OCI-LY1 (cell line): Measurements from ENCODE around the gene SSRP1.

ENCODE experiments used
- H2AFZ ChIP-seq: fragments of 200-600 bp; sonication (generic), shearing (Covaris generic); 2 replicates; pipeline ENCODE4 v1.6.0; 2014; ENCODE audit warnings: antibody characterized with exemption, mild to moderate bottlenecking, low read length
- H3F3A ChIP-seq: fragments of 200-600 bp; sonication (generic), shearing (Covaris generic); 2 replicates; pipeline ENCODE4 v1.6.0; 2014; ENCODE audit warnings: mild to moderate bottlenecking, antibody characterized with exemption, low read length, moderate library complexity; ENCODE audit not compliant: insufficient read depth
- H3K27ac ChIP-seq: fragments of 200-600 bp; sonication (generic); 2 replicates; pipeline ENCODE4 v1.5.1; 2014; ENCODE audit warnings: low read length, mixed run types, mild to moderate bottlenecking, low read depth; ENCODE audit not compliant: poor library complexity, severe bottlenecking
- H3K27me3 ChIP-seq: fragments of 200-600 bp; sonication (generic); 2 replicates; pipeline ENCODE4 v1.6.0; 2014; ENCODE audit warnings: antibody characterized with exemption, mild to moderate bottlenecking, low read length, moderate library complexity; ENCODE audit not compliant: insufficient read depth
- H3K36me3 ChIP-seq: fragments of 200-600 bp; sonication (generic); 2 replicates; pipeline ENCODE4 v1.6.1; 2014; ENCODE audit warnings: mild to moderate bottlenecking, antibody characterized with exemption, low read length, moderate library complexity, mixed read lengths; ENCODE audit not compliant: insufficient read depth
- H3K4me1 ChIP-seq: fragments of 200-600 bp; sonication (generic); 2 replicates; pipeline ENCODE4 v1.5.1; 2014; ENCODE audit warnings: mild to moderate bottlenecking, low read length, moderate library complexity; ENCODE audit not compliant: insufficient read depth, severe bottlenecking
- H3K4me2 ChIP-seq: fragments of 200-600 bp; sonication (generic), shearing (Covaris generic); 2 replicates; pipeline ENCODE4 v1.6.1; 2014; ENCODE audit warnings: low read length
- H3K4me3 ChIP-seq: fragments of 200-600 bp; sonication (generic); 2 replicates; pipeline ENCODE4 v1.5.1; 2014; ENCODE audit warnings: low read length, low read depth, mild to moderate bottlenecking, mixed read lengths; ENCODE audit not compliant: poor library complexity, severe bottlenecking
- H3K79me2 ChIP-seq: fragments of 200-600 bp; shearing (Covaris generic); 2 replicates; pipeline ENCODE4 v1.6.1; 2016; ENCODE audit warnings: mixed run types, low read length, mixed read lengths; ENCODE audit not compliant: insufficient read depth
- H3K9ac ChIP-seq: fragments of 200-600 bp; sonication (generic), shearing (Covaris generic); 2 replicates; pipeline ENCODE4 v1.6.1; 2014; ENCODE audit warnings: mild to moderate bottlenecking, low read length, mixed read lengths
- H3K9me2 ChIP-seq: fragments of 200-600 bp; sonication (generic), shearing (Covaris generic); 2 replicates; pipeline ENCODE4 v1.6.1; 2014; ENCODE audit warnings: low read depth, mild to moderate bottlenecking, low read length, mixed read lengths
- H3K9me3 ChIP-seq: fragments of 200-600 bp; shearing (Covaris generic); 2 replicates; pipeline ENCODE4 v1.6.1; 2014; ENCODE audit warnings: low read length, mixed read lengths
- H4K20me1 ChIP-seq: fragments of 200-600 bp; sonication (generic), shearing (Covaris generic); 2 replicates; pipeline ENCODE4 v1.6.0; 2016; ENCODE audit warnings: mild to moderate bottlenecking, low read length; ENCODE audit not compliant: insufficient read depth
- EZH2 ChIP-seq: fragments of 200-600 bp; sonication (generic), shearing (Covaris generic); IDR thresholded peaks from 2 replicates; pipeline ENCODE4 v1.8.0; 2017; ENCODE audit warnings: borderline replicate concordance, mixed run types, mild to moderate bottlenecking, antibody characterized with exemption, low read length, moderate library complexity, mixed read lengths
- TF ChIP-seq, protein P1 (sequence below): fragments of 200-600 bp; sonication (generic), shearing (Covaris generic); IDR thresholded peaks from 2 replicates; pipeline ENCODE4 v1.5.1; 2017; ENCODE audit warnings: mild to moderate bottlenecking, antibody characterized with exemption, low read length, moderate library complexity, mixed read lengths

SSRP1 gene

DNA sequence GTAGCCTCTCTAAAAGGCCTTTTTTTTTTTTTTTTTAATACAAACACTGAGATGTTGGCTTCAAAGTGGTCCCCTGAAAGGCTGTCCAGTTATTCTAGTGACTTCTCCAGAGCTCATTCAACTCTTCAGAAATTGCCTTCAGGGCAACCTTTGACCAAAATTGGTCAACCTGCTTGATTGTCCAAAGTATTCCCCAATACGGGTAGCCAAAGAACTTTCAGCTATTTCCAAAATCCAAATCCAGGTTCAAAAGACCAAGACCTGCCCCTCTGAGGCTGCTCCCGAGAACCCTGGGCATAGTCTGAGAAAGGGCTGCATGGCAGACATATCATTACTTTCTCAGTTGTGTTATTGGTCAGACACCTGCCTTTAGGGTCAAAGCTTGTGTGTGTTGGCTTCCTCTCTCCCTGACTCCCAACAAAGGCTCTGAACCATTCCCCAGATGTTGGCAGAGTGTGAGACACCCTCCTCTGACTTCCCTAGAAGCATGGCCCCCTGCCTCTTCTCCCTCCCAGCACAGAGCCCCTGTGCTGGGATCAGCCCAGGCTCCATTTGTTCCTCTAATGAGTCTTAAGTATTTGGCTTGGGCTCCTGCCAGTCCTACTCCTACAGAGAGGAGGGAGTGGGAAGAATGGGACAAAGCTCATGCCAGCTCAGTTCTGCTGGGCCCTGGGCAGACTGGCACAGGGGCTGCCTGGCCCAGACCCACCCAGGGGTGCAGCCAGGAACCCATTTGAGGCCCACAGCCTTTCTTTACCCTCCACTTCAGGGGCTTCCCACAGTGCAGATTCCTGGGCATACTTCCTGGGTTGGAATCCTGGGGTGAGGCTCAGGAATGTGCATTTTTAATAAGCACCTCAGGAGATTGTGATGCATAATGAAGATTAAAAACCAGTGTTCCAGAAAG, 41.2 kb downstream of the SSRP1 start:
- Histone ChIP-seq H3K27ac (no peak overlapping the region), H3F3A (no peaks in the 10 kb centered on the region), H3K4me2 (no peak overlapping the region)

DNA sequence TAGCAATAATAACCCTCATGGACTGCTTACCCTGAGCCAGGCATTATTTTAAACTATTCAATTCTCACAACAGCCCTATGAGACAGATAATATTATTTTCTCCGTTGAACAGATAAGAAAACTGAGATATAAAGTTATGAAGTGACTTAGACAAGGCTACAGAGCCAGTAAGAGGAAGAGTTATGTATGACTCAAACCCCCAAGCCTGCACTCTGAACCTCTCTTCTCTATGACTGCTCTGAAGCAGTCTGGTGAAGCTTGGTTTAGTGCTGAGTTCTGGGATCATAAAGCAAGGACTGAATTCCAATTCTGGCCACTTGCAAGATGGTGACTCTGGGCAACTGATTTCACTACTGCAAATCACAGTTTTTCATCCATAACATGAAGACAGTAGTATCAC, 45.4 kb downstream of the SSRP1 start:
- Histone ChIP-seq H3K27ac (no peak overlapping the region), H3K9ac (no peak overlapping the region), H3K9me3 (no peaks in the 10 kb centered on the region), H3K79me2 (no peaks in the 10 kb centered on the region), H3K36me3 (no peaks in the 10 kb centered on the region), H3K27me3 (peaks cover 3% of the 10 kb centered on the region; the same call in 1 of the 2 replicates), H3K4me3 (no peak overlapping the region), H3K9me2 (no peaks in the 10 kb centered on the region), H3F3A (no peaks in the 10 kb centered on the region), H2AFZ (no peak overlapping the region), H3K4me2 (no peak overlapping the region), H3K4me1 (no peaks in the 10 kb centered on the region), H4K20me1 (no peaks in the 10 kb centered on the region)
- TF ChIP-seq, protein P1, sequence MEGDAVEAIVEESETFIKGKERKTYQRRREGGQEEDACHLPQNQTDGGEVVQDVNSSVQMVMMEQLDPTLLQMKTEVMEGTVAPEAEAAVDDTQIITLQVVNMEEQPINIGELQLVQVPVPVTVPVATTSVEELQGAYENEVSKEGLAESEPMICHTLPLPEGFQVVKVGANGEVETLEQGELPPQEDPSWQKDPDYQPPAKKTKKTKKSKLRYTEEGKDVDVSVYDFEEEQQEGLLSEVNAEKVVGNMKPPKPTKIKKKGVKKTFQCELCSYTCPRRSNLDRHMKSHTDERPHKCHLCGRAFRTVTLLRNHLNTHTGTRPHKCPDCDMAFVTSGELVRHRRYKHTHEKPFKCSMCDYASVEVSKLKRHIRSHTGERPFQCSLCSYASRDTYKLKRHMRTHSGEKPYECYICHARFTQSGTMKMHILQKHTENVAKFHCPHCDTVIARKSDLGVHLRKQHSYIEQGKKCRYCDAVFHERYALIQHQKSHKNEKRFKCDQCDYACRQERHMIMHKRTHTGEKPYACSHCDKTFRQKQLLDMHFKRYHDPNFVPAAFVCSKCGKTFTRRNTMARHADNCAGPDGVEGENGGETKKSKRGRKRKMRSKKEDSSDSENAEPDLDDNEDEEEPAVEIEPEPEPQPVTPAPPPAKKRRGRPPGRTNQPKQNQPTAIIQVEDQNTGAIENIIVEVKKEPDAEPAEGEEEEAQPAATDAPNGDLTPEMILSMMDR: no peak
- no peak for TF ChIP-seq EZH2

More for the DNA sequence above, 41.2 kb downstream of the SSRP1 start:
- H3K9me3 ChIP-seq: no peaks in the 10 kb centered on the region; the same call in 1 of the 2 replicates
- no peaks in the 10 kb centered on the region for H3K4me1 ChIP-seq
- H3K36me3 ChIP-seq: peaks cover 8% of the 10 kb centered on the region
- H3K27me3 ChIP-seq: no peaks in the 10 kb centered on the region
- H4K20me1 ChIP-seq: no peaks in the 10 kb centered on the region
- no peaks in the 10 kb centered on the region for H3K9me2 ChIP-seq
- no peak for TF ChIP-seq EZH2
- TF ChIP-seq, protein P1: no peak
- no peaks in the 10 kb centered on the region for H3K79me2 ChIP-seq
- no peak overlapping the region for H3K4me3 ChIP-seq
- no peak overlapping the region for H3K9ac ChIP-seq
- H2AFZ ChIP-seq: no peak overlapping the region

DNA sequence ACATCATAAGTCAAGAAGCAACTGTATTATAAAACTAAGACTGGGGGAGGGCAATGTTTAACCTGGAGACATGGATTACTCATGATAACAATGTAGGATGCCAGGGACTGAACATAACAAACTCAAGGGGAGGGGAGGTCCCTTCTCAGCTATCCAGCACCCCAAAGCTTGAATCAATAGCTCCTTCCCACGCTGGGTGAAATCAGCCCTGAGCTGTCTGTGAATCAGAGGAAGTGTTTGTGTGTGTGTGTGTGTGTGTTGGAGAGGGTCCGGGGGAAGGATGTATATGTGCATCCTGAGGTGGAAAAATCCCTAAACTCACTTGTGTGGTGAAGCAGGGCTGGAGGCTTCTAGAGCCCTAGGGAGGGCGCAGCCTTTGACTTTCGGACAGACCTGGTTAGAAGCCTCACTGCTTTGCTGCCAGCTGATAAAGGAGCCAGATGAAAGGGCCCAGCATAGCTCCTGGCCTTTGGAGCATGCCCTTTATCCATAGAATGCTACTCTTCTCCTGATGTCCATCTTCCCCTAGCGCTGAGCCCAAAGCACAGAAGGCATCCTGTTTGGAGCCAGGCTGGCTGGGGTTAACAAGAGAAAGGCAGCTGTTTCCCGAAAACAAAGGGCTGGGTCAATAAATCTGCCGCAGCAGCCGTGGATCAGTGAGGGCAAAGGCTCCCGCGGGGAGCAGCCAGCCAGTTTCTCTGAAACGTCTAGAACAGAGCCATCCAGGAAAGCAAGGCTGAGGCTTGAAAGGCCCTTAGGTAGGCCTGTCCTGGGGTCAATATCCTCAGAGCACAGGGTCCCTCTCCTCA, 46.7 kb downstream of the SSRP1 start:
- Histone ChIP-seq H3K4me3 (no peak overlapping the region), H2AFZ (no peak overlapping the region), H3K9me3 (no peaks in the 10 kb centered on the region), H3K4me2 (no peak overlapping the region), H3K36me3 (no peaks in the 10 kb centered on the region), H3K9me2 (no peaks in the 10 kb centered on the region), H3K27me3 (peaks cover 3% of the 10 kb centered on the region; the same call in 1 of the 2 replicates), H3K27ac (no peak overlapping the region), H3F3A (no peaks in the 10 kb centered on the region), H3K79me2 (no peaks in the 10 kb centered on the region), H4K20me1 (no peaks in the 10 kb centered on the region), H3K9ac (no peak overlapping the region), H3K4me1 (no peaks in the 10 kb centered on the region)
- TF ChIP-seq, protein P1: no peak
